Urinary bladder (tissue), 4 donors: ENCODE results near the gene DPP7. TPM values are rescaled to one million over a fixed set of nuclear protein-coding genes. Genes with fewer than 3 reads are reported as not detected.

Experiments used
- DNase-seq: peaks from one replicate; pipeline ENCODE4 v3.0.0-alpha.2; 2015; ENCODE audit errors: extremely low spot score
- H3K27ac ChIP-seq: one replicate; pipeline ENCODE4 v1.5.1; 2013; ENCODE audit warnings: low read depth, mild to moderate bottlenecking, moderate library complexity
- H3K36me3 ChIP-seq: one replicate; pipeline ENCODE4 v1.6.1; 2013; ENCODE audit warnings: mild to moderate bottlenecking, moderate library complexity; ENCODE audit not compliant: insufficient read depth
- H3K4me1 ChIP-seq: one replicate; pipeline ENCODE4 v1.6.1; 2013; ENCODE audit warnings: mild to moderate bottlenecking, moderate library complexity; ENCODE audit not compliant: insufficient read depth
- H3K4me3 ChIP-seq: one replicate; pipeline ENCODE4 v1.5.1; 2013; ENCODE audit warnings: low read depth, low read length
- WGBS: extraction: QIAGEN DNeasy Blood & Tissue Kit; methylation state at CpG from one replicate; pipeline ENCODE4 v1.1.7; 2013; 5-methylcytosine and 5-hydroxymethylcytosine counted together
- polyA plus RNA-seq: library from polyadenylated mRNA; stranded (reverse); fragments of 200-250 nt; gene quantifications from one replicate; pipeline ENCODE4 v1.2.3, GENCODE V29; 2013
- total RNA-seq: library from RNA; depleted of rRNA; stranded (reverse); fragments of >200 nt; gene quantifications from one replicate; pipeline ENCODE4 v1.2.3, GENCODE V29; 2014
- donor health status: healthy with polysubstance abuse.
- donor health status: healthy.

The DPP7 gene
- total and polyA plus RNA-seq, 2 donors = 18.5 to 162 TPM

DNA sequence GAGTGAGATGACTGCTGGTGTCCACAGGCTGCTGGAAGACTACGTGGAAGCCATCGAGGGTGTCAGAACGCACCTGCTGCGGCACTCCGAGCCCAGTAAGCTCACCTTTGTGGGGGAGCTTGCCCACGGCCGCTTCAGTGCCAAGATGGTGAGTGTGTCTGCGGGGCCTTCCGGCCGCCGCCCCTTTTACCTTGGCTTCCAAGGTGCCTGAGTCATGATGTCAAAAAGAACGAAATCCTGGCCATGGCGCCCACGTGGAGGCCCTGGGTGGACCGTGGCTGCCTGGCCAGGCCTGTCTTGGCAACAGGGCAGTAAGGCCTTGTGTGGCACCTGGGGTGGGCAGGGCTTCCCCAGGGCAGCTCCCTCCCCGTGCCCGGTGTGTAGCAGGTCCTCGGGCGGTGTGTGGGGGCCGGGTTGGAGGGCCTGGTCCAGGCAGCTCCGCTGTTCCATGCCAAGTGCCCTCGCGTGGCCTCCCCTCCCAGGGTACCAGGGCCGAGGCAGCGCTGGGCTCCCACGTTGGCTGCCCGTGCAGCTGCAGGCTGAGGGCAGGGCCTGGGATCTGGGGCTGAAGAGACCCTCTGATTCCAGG lies 7.8 kb downstream of the DPP7 start:
- H3K36me3 ChIP-seq = peaks cover 8% of the 10 kb centered on the region
- 91% methylated on average over 27 of the region's 27 CpGs for WGBS
- no peak for DNase-seq

DNA sequence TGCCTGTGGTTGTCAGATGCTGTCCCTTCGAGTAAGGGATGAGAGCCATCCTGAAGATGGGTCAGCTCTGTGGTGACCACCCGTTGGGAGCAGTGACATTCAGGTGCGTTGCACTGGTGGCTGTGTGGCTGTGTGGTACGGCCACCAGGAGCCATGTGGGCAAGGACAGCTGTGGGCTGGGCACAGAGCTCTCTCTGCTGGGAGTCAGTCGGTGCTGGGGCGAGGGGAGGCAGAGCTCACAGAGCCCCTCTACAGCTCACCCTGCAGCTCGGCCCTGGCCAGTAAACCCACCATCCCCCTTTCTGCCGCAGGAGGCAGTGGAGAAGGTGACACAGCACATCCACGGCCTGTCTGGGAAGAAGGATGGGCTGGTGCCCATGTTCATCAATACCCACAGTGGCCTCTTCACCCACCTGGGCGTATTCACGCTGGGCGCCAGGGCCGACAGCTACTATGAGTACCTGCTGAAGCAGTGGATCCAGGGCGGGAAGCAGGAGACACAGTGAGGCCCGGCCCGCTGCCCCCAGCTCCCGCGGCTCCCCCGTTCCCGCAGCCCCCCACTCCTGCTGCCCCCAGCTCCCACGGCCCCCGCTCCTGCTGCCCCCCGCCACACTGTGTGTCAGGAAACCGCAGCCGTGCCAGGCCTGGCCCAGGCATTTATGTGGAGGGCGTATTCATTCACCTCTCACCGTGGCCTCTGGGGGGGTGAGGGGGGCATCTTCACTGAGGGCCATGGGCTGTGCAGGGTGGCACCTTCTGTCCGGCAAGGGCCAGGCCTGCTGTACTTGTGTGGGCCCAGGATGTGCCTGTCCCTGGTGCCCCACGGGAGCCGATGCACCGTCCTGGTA lies 8.5 kb downstream of the DPP7 start:
- DNase-seq = no peak
- Histone ChIP-seq H3K4me1 (no peaks in the 10 kb centered on the region), H3K27ac (no peak overlapping the region), H3K4me3 (no peak overlapping the region), H3K36me3 (peaks cover 8% of the 10 kb centered on the region)
- 93% methylated on average over 31 of the region's 31 CpGs for WGBS

More for the DNA sequence above, 7.8 kb downstream of the DPP7 start:
- H3K4me3 ChIP-seq = no peak overlapping the region
- no peak overlapping the region for H3K27ac ChIP-seq
- H3K4me1 ChIP-seq = no peaks in the 10 kb centered on the region

DNA sequence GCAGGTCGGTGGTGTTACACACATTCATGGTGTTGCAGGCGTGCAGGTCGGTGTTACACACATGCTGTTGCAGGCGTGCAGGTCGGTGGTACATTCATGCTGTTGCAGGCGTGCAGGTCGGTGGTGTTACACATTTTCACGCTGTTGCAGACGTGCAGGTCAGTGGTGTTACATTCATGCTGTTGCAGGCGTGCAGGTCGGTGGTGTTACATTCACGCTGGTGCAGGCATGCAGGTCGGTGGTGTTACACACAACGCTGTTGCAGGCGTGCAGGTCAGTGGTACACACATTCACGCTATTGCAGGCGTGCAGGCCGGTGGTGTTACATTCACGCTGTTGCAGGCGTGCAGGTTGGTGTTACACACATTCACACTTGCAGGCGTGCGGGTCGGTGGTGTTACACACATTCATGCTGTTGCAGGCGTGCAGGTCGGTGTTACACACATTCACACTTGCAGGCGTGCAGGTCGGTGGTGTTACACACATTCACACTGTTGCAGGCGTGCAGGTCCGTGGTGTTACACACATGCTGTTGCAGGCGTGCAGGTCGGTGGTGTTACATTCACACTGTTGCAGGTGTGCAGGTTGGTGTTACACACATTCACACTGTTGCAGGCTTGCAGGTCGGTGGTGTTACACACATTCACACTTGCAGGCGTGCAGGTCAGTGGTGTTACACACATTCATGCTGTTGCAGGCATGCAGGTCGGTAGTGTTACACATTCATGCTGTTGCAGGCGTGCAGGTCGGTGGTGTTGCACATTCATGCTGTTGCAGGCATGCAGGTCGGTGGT lies 11.1 kb downstream of the DPP7 start:
- no peak for DNase-seq
- H3K36me3 ChIP-seq = peaks cover 4% of the 10 kb centered on the region
- H3K27ac ChIP-seq = no peak overlapping the region
- 93% methylated on average over 37 of the region's 37 CpGs for whole genome bisulfite sequencing
- H3K4me1 ChIP-seq = no peaks in the 10 kb centered on the region
- no peak overlapping the region for H3K4me3 ChIP-seq

DNA sequence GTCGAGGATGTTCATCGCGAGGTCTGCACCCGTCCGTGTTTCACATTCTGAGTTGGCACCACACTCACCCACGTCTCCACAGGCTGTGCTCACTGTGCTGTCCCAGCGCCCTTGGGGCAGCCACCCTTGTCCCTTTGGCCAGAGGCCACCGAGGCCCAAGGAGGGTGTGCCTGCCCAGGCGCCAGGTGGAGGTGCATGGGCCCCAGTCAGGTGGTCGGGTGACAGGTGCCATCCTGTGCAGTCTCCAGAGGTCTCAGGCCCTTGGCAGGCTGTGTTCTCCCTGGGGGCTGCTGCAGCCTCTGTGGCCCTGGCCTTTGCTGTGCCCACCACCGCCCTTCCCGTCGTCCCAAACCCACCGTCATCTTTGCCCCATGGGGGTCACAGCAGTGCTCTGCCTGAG lies 15.3 kb downstream of the DPP7 start:
- 88% methylated on average over 14 of the region's 14 CpGs for WGBS
- no peak overlapping the region for H3K27ac ChIP-seq
- no peak for DNase-seq
- peaks cover 2% of the 10 kb centered on the region for H3K36me3 ChIP-seq
- no peak overlapping the region for H3K4me3 ChIP-seq
- no peaks in the 10 kb centered on the region for H3K4me1 ChIP-seq

DNA sequence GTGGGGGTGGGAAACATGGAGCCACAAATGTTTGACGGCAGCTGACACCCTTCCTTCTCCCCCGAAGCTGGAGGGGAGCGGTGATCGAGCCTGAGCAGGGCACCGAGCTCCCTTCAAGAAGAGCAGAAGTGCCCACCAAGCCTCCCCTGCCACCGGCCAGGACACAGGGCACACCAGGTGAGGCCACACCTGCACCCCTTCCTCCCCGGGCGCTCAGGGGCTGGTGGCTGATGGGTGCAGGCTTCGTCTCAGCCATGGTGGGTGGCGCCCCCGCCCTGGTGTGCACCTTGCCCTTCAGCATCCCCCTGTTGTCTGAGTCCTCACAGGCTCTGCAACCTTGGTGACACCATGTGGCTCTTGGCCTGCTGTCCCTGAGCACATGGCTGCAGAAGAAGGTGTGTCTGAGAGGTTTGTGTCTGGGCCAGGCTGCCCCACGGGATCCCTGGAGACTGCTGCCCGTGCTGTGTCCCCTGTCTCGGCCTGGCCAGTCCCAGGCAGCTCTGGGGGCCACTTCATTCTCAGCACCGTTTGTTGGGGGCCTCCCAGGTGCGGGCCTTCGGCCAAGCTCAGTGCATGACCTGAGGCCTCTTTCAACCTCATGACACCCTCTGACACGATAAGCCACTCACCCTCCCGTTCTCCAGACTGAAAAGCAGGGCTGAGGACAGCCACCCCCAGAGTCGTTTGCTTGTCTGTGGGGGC lies 16.6 kb downstream of the DPP7 start:
- Histone ChIP-seq H3K4me1 (no peaks in the 10 kb centered on the region), H3K36me3 (no peaks in the 10 kb centered on the region), H3K27ac (no peak overlapping the region), H3K4me3 (no peak overlapping the region)
- DNase-seq = no peak
- WGBS = 92% methylated on average over 20 of the region's 20 CpGs

DNA sequence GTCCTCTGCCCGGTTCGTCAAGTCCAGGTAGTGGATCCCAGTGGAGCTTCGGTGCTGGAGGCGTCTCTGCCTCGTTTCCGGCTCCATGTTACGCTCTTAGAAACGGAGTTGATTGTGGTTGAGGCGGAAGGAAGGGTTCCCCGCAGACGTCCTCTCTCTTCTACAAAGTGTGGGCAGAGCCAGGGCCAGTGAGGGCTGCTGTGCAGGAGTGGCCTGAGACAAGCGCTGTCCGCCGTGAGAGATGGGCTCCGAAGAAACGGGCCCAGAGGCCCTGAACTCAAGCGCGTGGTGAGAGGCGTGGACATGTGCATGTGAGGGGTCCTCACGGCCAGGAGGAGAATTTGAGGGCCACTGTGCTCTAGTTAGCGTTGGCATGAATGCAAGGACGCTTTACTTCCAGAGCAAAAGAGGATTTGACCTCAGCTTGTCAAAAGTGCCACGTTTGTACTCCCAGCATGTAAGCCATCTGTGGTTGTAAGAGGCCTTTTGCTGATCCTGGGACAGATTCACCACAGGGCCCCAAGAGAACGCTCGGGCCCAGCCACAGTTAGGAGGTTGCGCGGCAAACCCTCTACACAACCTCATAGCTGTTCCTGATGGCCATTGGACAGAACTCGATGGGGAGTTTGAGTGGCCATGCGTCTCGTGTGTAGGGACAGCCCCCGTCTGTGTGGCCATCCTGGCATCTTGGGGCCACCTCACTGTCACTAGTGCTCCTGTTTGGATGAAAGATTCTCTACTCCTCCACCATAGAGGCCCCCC lies 17.6 kb downstream of the DPP7 start:
- Histone ChIP-seq H3K4me3 (no peak overlapping the region), H3K27ac (no peak overlapping the region), H3K4me1 (no peaks in the 10 kb centered on the region), H3K36me3 (no peaks in the 10 kb centered on the region)
- DNase-seq = no peak
- 95% methylated on average over 31 of the region's 31 CpGs for WGBS

DNA sequence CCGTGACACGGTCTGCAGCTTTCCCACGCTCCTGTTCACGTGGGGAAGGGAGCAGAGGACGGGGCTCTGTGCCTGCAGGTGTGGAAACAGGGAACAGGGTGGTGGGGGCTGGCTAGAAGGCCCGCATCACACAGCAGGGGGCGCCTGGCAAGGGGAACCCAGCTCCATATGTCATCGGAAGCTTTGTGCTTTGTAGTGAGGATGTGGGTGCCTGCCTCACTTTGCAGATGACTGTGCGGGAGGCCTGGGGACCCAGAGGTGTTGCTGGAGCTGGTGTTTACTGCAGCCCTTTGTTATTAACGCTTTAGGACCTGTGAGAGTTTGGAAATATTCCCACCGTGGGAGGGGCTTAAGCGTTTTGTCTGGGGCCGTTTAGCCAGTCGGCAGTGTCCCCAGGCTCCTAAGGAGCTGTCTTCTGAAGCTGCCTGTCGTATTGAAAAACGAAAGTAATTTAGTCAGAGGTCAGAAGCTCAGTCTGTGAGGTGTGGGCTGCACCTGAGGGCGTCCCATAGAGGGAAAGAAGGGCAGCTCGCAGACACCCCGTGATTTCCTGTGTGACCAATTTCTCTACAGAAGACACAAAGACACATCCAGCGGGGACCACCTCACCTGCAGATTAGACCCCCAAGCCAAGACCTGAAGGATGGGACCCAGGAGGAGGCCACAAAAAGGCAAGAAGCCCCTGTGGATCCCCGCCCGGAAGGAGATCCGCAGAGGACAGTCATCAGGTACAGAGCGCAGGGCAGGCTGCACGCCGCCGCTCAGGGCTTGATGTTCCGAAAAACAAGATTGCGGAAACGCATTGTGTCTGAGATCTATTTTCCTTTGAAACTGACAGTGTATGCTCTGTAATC lies 18.6 kb downstream of the DPP7 start:
- DNase-seq = no peak
- WGBS = 80% methylated on average over 30 of the region's 30 CpGs
- Histone ChIP-seq H3K4me1 (no peaks in the 10 kb centered on the region), H3K4me3 (no peak overlapping the region), H3K27ac (no peak overlapping the region), H3K36me3 (no peaks in the 10 kb centered on the region)

DNA sequence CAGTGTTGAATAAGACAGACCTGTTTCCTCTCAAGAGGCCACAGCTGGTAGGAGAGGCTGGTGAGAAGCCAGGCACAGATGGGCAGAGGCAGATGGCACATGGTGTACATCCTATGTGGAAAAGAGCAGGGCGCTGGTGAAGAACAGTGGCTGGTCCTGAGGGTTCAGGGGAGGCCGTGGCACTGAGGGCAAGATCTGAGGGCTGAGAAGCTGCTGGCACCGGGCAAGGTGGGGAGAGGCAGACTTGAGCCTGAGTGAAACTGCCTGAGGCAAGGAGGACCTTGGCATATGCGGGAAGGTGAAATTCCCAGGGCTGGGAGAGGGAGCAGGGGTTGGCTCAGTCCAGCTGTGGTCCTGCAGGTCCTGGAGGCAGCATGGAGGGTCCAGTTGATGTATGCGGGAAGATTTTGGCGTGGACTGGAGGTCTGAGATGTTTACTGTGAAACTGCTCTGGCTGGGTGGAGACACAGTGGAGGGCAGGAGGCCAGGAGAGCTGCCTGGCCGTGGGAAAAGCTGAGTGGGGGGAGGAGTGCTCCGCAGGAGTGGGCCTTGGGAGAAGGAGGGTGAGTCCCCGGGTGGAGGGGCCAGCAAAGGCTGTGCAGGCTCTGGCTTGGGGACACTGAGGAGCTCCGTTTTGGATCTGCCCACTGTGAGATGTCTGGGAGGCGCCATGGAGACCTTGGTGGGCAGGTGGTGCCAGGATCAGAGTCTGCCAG lies 25.1 kb downstream of the DPP7 start:
- WGBS = 65% methylated on average over 11 of the region's 11 CpGs
- H3K4me1 ChIP-seq = peaks cover 2% of the 10 kb centered on the region
- DNase-seq = no peak
- H3K27ac ChIP-seq = no peak overlapping the region
- H3K4me3 ChIP-seq = no peak overlapping the region
- H3K36me3 ChIP-seq = no peaks in the 10 kb centered on the region

DNA sequence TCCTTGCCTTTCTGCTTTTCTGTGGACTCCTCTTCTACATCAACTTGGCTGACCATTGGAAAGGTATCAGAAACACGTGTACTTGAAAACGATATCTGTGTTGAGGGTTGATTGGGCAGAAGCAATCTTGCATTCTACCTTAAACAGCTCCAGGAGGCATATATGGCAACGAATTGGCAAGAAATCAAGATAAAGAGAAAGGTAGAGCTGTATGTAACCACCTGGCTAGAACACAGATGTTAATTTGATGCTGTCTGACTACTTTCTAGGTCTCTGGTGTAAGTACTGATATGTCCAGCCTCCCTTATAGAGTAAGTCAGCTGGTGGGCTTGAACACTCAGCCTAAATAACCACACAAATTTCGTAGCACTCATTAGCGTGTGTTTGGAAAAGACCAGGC lies 26.4 kb downstream of the DPP7 start:
- DNase-seq = no peak
- Histone ChIP-seq H3K27ac (no peak overlapping the region), H3K4me1 (peaks cover 2% of the 10 kb centered on the region), H3K36me3 (no peaks in the 10 kb centered on the region), H3K4me3 (no peak overlapping the region)
- WGBS = 90% methylated on average over 5 of the region's 5 CpGs

DNA sequence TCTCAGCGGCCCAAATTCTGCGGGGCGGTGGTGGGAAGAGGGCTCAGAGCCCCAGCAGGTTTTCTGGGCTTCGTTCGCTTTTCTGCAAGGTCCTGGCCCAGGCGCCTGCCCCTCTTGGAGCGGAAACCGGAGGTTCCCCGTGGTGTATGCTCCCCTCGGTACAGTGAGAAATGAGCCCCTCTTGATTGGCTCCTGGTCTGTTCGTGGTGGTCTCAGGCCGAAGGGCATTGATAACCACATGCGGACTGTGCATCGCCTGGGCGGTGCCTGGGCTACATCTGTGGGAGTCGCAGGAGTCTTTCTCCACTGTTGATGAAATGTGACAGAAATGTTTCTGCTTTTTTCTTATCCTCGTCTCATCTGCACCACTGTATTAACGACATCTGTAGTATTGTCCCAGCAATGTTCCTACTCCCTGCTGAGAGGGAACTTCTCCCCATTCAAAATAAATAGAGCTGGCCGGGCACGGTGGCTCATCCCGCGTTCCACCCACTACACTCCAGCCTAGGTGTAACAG lies 27.1 kb downstream of the DPP7 start:
- DNase-seq = no peak
- H3K27ac ChIP-seq = peak overlapping the region; percentile 89
- peak overlapping the region; percentile 68 for H3K4me3 ChIP-seq
- no peaks in the 10 kb centered on the region for H3K36me3 ChIP-seq
- 9% methylated on average over 22 of the region's 22 CpGs for WGBS
- peaks cover 2% of the 10 kb centered on the region for H3K4me1 ChIP-seq

DNA sequence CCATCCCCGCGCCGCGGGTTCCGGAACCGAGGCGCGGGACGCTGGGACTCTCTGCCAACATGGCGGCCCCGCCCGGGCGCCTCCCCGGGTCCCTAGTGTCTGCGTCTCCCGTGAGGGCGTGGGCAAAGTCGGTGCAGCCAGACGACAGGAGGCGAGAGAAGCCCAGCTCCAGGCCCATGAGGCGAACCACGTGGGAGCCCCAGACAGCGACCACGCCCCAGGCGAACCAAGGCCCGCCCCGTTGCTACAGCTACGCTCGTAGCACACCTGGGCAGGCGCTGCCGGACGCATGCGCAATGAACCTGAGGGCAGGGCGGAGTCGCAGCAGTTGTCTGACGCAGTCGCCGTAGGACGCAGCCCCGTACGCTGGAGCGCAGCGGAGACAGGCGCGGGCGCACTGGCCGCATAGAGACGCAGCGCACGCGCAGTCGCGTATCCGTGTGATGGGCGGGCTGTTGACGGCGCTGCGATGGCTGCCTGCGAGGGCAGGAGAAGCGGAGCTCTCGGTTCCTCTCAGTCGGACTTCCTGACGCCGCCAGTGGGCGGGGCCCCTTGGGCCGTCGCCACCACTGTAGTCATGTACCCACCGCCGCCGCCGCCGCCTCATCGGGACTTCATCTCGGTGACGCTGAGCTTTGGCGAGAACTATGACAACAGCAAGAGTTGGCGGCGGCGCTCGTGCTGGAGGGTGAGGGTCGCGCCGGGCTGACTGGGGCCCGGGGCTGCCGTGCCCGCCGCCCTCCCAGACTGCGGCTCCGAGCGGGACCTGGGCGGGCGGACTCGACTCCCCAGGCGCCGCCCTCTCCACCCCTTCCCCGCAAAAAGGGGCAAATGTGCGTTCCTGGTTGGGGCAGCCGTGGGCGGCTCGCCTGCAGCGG lies 27.8 kb downstream of the DPP7 start, which contains the start of gene MAN1B1:
Gene MAN1B1 (plus strand): TSS at position 455 of the 878 bp plus-strand sequence. CDS start 15 bp downstream, at position 470.
- WGBS = under 1% methylated on average over 101 of the region's 101 CpGs
- DNase-seq = peak; percentile 90
- H3K4me3 ChIP-seq = peak within 1 kb of the TSS; percentile 68

More for the DNA sequence above, 27.8 kb downstream of the DPP7 start, which contains the start of gene MAN1B1:
- Histone ChIP-seq H3K36me3 (no peaks in the 10 kb centered on the region), H3K27ac (peak within 1 kb of the TSS; percentile 93), H3K4me1 (peaks cover 2% of the 10 kb centered on the region)
